22Rv1 (cell line): ENCODE results near the gene DAP.

Source experiments
- H3K27ac ChIP-seq: fragments of 450-650 bp; 2 replicates; pipeline ENCODE4 v1.5.1; 2017
- ZFX ChIP-seq: fragments of 450-650 bp; IDR thresholded peaks from 2 replicates; pipeline ENCODE4 v1.6.1; 2017; ENCODE audit warnings: antibody characterized with exemption, borderline replicate concordance
- TF ChIP-seq, protein P1 (sequence below): fragments of 450-650 bp; IDR thresholded peaks from 2 replicates; pipeline ENCODE4 v1.5.1; 2017; ENCODE audit warnings: mild to moderate bottlenecking

DAP gene

DNA sequence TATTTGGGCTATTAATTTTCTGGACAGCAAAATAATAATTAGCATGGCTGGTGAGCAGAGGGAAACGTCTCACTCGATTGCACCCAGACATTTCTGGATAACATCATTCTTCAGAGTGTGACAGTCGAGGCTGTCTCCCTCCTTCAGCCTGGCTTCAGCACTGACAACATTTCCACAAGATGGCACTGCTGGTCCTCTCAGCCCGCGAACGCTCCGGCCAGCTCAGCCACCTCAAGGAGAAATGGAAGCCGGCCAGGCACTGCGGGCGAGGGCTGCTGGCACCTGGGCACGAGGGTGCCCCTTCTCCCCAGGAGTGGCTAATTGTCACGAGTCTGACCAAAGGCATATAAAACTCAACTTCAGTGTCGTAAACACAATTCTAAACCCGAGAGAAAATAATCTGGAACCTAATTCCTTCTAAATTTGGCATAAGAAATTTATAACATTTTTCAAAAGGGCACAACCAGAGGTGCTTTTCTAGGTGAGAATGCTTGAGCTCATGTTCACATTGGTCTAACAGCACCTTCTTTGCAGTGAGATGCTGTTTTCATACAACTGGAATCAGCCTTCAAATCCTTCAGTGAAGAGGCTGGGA lies 65.9 kb downstream of the DAP start:
- TF ChIP-seq ZFX: no peak
- TF ChIP-seq, protein P1, sequence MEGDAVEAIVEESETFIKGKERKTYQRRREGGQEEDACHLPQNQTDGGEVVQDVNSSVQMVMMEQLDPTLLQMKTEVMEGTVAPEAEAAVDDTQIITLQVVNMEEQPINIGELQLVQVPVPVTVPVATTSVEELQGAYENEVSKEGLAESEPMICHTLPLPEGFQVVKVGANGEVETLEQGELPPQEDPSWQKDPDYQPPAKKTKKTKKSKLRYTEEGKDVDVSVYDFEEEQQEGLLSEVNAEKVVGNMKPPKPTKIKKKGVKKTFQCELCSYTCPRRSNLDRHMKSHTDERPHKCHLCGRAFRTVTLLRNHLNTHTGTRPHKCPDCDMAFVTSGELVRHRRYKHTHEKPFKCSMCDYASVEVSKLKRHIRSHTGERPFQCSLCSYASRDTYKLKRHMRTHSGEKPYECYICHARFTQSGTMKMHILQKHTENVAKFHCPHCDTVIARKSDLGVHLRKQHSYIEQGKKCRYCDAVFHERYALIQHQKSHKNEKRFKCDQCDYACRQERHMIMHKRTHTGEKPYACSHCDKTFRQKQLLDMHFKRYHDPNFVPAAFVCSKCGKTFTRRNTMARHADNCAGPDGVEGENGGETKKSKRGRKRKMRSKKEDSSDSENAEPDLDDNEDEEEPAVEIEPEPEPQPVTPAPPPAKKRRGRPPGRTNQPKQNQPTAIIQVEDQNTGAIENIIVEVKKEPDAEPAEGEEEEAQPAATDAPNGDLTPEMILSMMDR: peak; percentile 92

GRCh38 chr5:10691826-10692785 lies 68.9 kb downstream of the DAP start:
- no peak overlapping the region for H3K27ac ChIP-seq
- TF ChIP-seq ZFX: no peak
- TF ChIP-seq, protein P1: no peak

More for the DNA sequence above, 65.9 kb downstream of the DAP start:
- H3K27ac ChIP-seq: no peak overlapping the region

DNA sequence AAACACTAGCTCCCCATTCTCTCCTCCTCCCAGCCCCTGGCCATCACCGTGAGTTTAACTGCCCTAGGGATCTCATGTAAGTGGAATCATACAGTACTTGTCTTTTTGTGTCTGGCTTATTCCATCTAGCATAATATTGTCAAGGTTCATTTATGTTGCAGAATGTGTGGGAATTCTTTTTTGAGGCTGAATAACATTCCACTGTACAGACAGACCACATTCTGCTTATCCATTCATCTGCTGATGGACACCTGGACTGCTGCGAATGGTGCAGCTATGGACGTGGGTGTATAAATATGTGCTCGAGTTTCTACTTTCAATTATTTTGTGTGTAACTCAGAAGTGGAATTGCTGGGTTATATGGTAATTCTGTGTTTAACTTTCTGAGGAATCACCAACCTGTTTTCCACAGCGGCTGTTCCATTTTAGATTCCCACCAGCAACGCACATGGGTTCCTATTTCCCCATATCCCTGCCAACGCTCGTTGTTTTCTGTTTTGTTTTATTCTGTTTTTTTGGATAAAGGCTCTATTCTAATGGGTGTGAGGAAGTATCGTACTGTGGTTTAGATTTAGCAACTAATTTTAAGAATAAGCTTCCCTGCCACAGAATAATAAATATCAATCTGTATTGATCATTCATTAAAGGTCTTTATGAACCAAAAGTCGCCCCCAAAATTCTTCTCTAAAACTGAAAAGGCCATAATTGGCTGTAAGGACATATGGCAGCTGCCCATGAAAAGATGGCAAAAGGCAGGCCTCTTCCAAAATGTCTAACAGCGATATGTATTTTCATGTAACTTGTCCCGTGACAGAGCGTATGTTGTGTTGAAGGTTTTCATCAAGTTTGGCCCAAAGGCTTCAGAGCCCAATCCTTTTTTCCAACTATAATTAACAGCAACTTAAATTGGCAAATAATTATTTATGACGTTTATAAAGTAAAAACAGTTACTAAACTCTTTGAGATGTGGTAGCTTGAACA lies 70.3 kb downstream of the DAP start:
- TF ChIP-seq, protein P1: no peak
- no peak for TF ChIP-seq ZFX
- H3K27ac ChIP-seq: no peak overlapping the region

DNA sequence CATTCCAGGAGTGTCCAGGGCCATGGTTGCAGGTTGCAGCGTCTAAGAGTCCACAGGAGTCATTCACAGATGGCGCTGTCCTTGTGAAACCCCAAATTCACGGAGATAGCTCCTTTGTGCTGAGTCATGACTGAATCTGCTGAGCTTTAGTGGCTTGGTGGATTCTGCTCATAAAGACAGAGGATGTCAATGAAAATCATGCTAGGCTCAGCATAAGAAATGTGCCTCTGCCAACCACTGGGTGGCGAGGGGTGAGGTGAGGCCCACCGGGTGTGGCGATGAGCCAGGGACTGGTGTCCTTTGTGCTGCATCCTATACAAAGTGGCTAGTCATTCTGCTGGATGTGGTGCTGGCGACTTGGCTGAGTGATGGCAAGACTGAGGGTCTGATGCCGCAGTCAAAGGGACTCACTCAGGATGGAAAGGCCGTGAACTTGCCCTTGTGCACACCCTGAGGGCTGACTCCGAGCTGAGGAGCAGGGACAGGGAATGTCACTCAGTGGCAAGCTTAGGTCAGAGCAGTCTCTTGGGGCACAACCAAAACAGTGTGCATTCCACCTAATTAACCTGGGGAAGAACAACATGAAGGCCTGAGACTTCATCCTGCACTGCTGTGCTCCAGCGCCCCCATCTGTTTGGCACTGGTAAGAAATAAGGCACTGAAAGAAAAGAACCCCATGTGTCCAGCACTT lies 71.5 kb downstream of the DAP start:
- no peak overlapping the region for H3K27ac ChIP-seq
- no peak for TF ChIP-seq ZFX
- TF ChIP-seq, protein P1: peak; percentile 56

- TF ChIP-seq, protein P1: no peak
- no peak for TF ChIP-seq ZFX
- no peak overlapping the region for H3K27ac ChIP-seq
These were observed 72.3 kb downstream of the DAP start for GRCh38 chr5:10688651-10689171.

- TF ChIP-seq, protein P1: no peak
- no peak for TF ChIP-seq ZFX
These were observed 74.1 kb downstream of the DAP start for GRCh38 chr5:10686890-10687289.

More at GRCh38 chr5:10686890-10687289, 74.1 kb downstream of the DAP start:
- no peak overlapping the region for H3K27ac ChIP-seq
